ENCODE results near the gene MME.

DNA sequence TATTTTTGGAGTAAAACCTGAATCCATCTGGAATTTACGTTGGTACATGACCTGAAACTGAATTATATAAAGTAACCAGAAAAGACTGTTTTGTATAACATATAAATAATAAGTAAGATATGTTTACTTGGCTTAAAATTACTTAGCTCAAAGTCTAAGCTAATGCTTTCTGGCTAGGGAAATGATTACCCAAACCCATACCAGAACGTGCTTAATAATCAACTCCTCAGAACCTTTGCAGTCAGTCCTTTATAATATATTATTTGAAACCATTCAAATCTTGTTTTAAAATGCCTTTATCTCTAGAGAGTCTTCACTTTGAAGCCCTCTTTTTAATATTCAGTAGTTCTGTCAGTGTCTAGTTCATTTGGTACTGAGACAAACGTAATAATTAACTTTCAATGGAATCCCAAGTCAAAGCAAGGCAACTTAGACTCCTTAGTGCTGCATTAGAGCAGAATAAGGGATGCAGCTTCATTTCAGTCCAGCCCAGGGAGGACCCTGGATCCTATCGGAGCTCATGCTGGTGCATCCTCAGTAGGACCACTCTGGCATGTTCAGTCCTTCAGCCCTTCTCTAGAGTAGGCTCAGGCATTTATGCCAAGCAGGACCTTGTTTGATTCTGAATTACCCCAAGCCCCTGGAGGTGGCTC lies 81.6 kb downstream of the MME start:
- no peak for TF ChIP-seq POLR2A (IDR thresholded peaks at IDR 0.05; ENCODE audit: low read depth, low read length)
- no peak for TF ChIP-seq MAFK (IDR thresholded peaks at IDR 0.05; ENCODE audit: low read depth, low read length)
